Loucy (cell line): ENCODE results near the gene VAV3.

Source experiments
- H2AFZ ChIP-seq: fragments of 200-600 bp; sonication (generic); 2 replicates; pipeline ENCODE4 v1.6.0; 2016; ENCODE audit warnings: antibody characterized with exemption, mild to moderate bottlenecking, low read length, moderate library complexity
- H3F3A ChIP-seq: fragments of 200-600 bp; 2 replicates; pipeline ENCODE4 v1.6.0; 2016; ENCODE audit warnings: antibody characterized with exemption, low read depth, mild to moderate bottlenecking
- H3K27me3 ChIP-seq: fragments of 200-600 bp; sonication (generic); 2 replicates; pipeline ENCODE4 v1.6.1; 2014; ENCODE audit warnings: low read length, mild to moderate bottlenecking; ENCODE audit not compliant: insufficient read depth, poor library complexity, severe bottlenecking
- H3K36me3 ChIP-seq: fragments of 200-600 bp; sonication (generic); 2 replicates; pipeline ENCODE4 v1.6.1; 2016; ENCODE audit warnings: low read length; ENCODE audit not compliant: insufficient read depth
- H3K4me1 ChIP-seq: fragments of 200-600 bp; sonication (generic); 2 replicates; pipeline ENCODE4 v1.5.1; 2014; ENCODE audit warnings: low read length, mild to moderate bottlenecking; ENCODE audit not compliant: insufficient read depth, poor library complexity, severe bottlenecking
- H3K4me2 ChIP-seq: fragments of 200-600 bp; sonication (generic); 2 replicates; pipeline ENCODE4 v1.6.0; 2014; ENCODE audit warnings: antibody characterized with exemption, low read length, low read depth, mild to moderate bottlenecking; ENCODE audit not compliant: poor library complexity, severe bottlenecking
- H3K4me3 ChIP-seq: fragments of 200-600 bp; sonication (generic); 2 replicates; pipeline ENCODE4 v1.5.1; 2014; ENCODE audit warnings: low read length, mild to moderate bottlenecking, mixed read lengths; ENCODE audit not compliant: poor library complexity, severe bottlenecking
- H3K79me2 ChIP-seq: fragments of 200-600 bp; sonication (generic); 2 replicates; pipeline ENCODE4 v1.6.1; 2014; ENCODE audit warnings: low read length; ENCODE audit not compliant: insufficient read depth
- H3K9ac ChIP-seq: fragments of 200-600 bp; sonication (generic); 2 replicates; pipeline ENCODE4 v1.6.0; 2014; ENCODE audit warnings: mild to moderate bottlenecking, low read depth, low read length, moderate library complexity; ENCODE audit not compliant: poor library complexity, severe bottlenecking
- H3K9me2 ChIP-seq: fragments of 200-600 bp; sonication (generic); replicated peaks from 2 replicates; pipeline ENCODE4 v1.6.1; 2016; ENCODE audit warnings: low read depth, low read length, mixed read lengths
- H3K9me3 ChIP-seq: fragments of 200-600 bp; sonication (generic); 2 replicates; pipeline ENCODE4 v1.6.1; 2014; ENCODE audit warnings: mild to moderate bottlenecking, antibody characterized with exemption, low read length, low read depth; ENCODE audit not compliant: insufficient read depth
- H4K20me1 ChIP-seq: fragments of 200-600 bp; sonication (generic); 2 replicates; pipeline ENCODE4 v1.6.0; 2014; ENCODE audit warnings: antibody characterized with exemption, low read length, mild to moderate bottlenecking; ENCODE audit not compliant: insufficient read depth, poor library complexity, severe bottlenecking
- EZH2phosphoT487 ChIP-seq: fragments of 200-600 bp; IDR thresholded peaks from 2 replicates; pipeline ENCODE4 v1.6.1; 2018; ENCODE audit warnings: antibody characterized with exemption, mild to moderate bottlenecking, moderate library complexity, borderline replicate concordance
- TF ChIP-seq, protein P1 (sequence below): fragments of 200-600 bp; sonication (generic); conservative IDR thresholded peaks from 2 replicates; pipeline ENCODE4 v1.5.1; 2014; ENCODE audit warnings: mild to moderate bottlenecking, antibody characterized with exemption, low read length

The VAV3 gene

DNA sequence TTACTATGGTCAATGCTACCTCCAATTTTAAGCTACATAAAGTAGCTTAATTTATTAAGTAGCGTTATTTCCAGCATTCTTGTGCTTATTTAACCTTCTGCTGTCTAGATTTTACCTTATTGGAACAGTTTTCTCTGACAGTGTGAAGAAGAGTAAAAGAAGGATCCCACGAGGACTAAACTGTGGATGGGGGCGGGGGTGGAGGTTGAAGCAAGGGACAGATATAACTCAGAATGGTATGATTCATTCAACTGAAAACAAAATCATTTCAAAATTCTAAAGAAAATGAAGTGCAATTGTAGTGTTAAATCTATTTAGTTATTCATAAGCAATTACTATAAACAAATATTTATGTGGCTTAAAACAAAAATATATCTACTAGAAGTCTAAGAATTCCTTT is 11.5 kb upstream of the VAV3 start:
- H2AFZ ChIP-seq, result no peak overlapping the region
- TF ChIP-seq, protein P1, sequence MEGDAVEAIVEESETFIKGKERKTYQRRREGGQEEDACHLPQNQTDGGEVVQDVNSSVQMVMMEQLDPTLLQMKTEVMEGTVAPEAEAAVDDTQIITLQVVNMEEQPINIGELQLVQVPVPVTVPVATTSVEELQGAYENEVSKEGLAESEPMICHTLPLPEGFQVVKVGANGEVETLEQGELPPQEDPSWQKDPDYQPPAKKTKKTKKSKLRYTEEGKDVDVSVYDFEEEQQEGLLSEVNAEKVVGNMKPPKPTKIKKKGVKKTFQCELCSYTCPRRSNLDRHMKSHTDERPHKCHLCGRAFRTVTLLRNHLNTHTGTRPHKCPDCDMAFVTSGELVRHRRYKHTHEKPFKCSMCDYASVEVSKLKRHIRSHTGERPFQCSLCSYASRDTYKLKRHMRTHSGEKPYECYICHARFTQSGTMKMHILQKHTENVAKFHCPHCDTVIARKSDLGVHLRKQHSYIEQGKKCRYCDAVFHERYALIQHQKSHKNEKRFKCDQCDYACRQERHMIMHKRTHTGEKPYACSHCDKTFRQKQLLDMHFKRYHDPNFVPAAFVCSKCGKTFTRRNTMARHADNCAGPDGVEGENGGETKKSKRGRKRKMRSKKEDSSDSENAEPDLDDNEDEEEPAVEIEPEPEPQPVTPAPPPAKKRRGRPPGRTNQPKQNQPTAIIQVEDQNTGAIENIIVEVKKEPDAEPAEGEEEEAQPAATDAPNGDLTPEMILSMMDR, result no peak
- no peak for TF ChIP-seq EZH2phosphoT487

DNA sequence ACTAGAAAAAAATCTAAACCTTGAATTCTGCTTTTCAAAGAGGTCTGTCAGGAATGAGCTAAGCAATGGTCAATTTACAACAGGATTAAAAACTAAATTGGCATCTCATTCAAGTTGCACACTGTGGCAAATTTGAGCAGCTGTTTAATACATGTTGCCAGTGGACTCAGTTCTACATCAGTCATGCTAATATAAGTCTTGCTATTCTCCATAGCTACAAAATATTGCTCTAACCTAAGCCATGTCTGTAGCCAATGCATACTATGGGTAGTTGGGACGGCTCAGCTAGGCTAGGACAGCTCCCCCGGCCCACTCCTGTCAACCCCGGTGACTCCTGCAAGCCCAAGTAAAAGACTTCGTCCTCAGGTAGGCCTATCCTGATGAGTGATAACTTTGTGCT is 10.9 kb upstream of the VAV3 start:
- no peaks in the 10 kb centered on the region for H3F3A ChIP-seq
- no peaks in the 10 kb centered on the region for H3K79me2 ChIP-seq
- no peaks in the 10 kb centered on the region for H4K20me1 ChIP-seq
- no peaks in the 10 kb centered on the region for H3K9me3 ChIP-seq
- peaks cover 10% of the 10 kb centered on the region for H3K4me1 ChIP-seq
- TF ChIP-seq, protein P1, result no peak
- no peak for TF ChIP-seq EZH2phosphoT487
- H3K4me3 ChIP-seq, result no peak overlapping the region
- no peak overlapping the region for H3K9ac ChIP-seq
- H3K36me3 ChIP-seq, result no peaks in the 10 kb centered on the region
- no peaks in the 10 kb centered on the region for H3K27me3 ChIP-seq
- H3K4me2 ChIP-seq, result no peak overlapping the region
- no peaks in the 10 kb centered on the region for H3K9me2 ChIP-seq
- H2AFZ ChIP-seq, result no peak overlapping the region

More for the DNA sequence above, 11.5 kb upstream of the VAV3 start:
- H3K4me1 ChIP-seq, result peaks cover 13% of the 10 kb centered on the region
- H3K27me3 ChIP-seq, result no peaks in the 10 kb centered on the region
- no peak overlapping the region for H3K9ac ChIP-seq
- H3K4me3 ChIP-seq, result no peak overlapping the region
- no peaks in the 10 kb centered on the region for H3F3A ChIP-seq
- no peaks in the 10 kb centered on the region for H4K20me1 ChIP-seq
- no peaks in the 10 kb centered on the region for H3K36me3 ChIP-seq
- H3K9me3 ChIP-seq, result no peaks in the 10 kb centered on the region
- no peaks in the 10 kb centered on the region for H3K79me2 ChIP-seq
- no peaks in the 10 kb centered on the region for H3K9me2 ChIP-seq
- H3K4me2 ChIP-seq, result no peak overlapping the region

DNA sequence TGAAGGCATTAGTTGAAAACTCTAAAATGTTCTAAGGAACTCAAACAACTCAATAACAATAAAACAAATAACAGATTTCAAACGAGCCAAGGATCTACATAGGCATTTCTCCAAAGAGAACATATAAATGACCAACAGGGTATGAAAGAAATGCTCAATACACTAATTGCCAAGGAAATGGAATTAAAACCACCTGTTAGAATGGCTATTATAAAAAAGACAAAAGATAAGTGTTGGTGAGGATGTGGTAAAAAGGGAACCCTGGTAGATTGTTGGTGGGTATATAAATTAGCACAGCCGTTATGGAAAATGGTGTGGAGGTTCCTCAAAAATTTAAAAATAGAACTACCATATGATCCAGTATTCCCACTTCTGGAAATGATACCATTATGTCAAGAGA is 9.1 kb upstream of the VAV3 start:
- Histone ChIP-seq H3K9ac (no peak overlapping the region), H3K79me2 (no peaks in the 10 kb centered on the region), H3K4me1 (peaks cover 6% of the 10 kb centered on the region), H3K4me3 (no peak overlapping the region), H3F3A (no peaks in the 10 kb centered on the region), H3K9me3 (no peaks in the 10 kb centered on the region), H4K20me1 (no peaks in the 10 kb centered on the region), H2AFZ (no peak overlapping the region), H3K36me3 (no peaks in the 10 kb centered on the region), H3K4me2 (no peak overlapping the region), H3K27me3 (no peaks in the 10 kb centered on the region), H3K9me2 (no peaks in the 10 kb centered on the region)
- TF ChIP-seq, protein P1, result no peak
- TF ChIP-seq EZH2phosphoT487, result no peak
